Right forelimb (tissue), 1 donor: ENCODE measurements around the gene TEKT5.
"Not testable (repeated sequence)": the region's sequence is repeated elsewhere in the genome, so short reads cannot be mapped to it uniquely, and the experiment has no call there.

Source experiments
- DNase-seq: peaks from one replicate; pipeline ENCODE4 v3.0.0-alpha.2; 2018

Gene TEKT5

DNA sequence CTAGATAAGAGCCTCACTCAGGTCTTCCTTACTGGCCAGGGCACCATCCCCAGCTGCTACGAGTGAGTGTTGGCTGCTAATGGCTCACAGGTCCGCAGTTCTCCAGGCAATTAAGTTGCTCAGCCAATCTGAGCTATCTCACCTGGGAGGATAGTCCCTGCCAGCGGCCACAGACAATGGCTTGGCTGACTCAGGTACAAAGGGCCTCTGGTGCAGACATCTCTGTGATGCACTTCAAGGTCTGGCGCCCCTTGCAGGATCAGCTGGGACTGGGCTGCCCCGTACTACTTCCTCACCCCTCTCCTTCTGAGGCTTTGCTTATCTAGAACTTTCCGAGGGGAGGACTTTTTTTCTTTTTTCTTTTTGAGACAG, 65.2 kb downstream of the TEKT5 start:
- no peak for DNase-seq

DNA sequence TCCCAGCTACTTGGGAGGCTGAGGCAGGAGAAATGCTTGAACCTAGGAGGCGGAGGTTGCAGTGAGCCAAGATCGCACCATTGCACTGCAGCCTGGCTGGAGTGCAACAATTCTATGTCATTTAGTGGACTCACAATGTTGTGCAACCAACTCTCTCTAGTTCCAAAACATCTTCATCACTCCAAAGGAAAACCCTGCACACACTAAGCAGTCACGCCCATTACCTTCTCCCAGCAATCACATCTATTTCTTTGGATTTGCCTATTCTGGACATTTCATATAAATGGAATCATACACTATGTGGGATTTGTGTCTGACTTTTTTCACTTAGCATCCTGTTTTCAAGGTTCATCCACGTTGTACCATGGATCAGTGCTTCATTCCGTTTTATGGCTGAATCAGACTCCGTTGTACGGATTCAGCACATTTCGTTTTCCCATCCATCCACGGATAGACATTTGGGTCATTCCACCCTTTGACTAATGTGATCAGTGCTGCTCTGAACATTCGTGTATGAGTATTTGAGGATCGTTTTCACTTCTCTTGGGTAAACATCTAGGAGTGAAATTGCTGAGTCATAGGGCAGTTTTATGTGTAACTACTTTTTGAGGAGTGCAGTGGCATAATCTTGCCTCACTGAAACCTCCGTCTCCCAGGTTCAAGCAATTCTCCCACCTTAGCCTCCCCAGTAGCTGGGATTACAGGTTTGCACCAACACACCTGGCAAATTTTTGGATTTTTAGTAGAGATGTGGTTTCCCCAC, 69.0 kb downstream of the TEKT5 start:
- no peak for DNase-seq

DNA sequence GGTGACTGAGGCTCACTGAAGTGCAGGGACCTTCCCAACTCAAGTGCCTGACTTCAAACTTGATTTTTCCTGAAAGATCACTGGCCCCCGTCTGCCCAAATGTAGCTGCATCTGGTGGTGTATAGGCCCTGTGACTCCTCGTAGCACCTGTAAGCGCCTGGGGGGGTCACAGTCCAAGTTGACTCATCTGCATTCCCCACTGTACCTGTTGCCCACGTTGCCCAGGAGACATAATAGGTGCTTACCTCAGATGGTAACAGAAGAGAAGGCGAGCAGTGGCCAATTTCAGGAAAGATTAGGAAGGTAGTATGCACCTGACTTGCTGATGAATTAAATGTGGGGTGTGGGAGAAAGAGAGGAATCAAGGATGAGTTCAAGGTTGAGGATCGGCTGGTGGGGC, 70.2 kb downstream of the TEKT5 start:
- DNase-seq = no peak

DNA sequence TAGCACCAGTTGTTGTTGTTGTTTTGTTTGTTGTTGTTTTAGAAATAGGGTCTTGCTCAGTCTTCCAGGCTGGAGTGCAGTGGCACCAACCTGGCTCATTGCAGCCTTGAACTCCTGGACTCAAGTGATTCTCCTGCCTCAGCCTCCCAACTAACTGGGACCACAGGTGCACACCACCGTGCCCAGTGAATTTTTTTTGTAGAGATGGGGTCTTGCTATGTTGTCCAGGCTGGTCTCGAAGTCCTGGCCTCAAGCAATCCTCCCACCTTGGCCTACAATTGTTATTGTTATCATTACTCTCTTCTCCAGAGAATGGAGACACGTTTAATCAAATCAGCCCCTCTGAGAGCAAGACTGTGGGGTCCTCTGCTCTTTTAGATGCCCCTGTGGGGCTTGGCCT, 71.7 kb downstream of the TEKT5 start:
- no peak for DNase-seq

DNA sequence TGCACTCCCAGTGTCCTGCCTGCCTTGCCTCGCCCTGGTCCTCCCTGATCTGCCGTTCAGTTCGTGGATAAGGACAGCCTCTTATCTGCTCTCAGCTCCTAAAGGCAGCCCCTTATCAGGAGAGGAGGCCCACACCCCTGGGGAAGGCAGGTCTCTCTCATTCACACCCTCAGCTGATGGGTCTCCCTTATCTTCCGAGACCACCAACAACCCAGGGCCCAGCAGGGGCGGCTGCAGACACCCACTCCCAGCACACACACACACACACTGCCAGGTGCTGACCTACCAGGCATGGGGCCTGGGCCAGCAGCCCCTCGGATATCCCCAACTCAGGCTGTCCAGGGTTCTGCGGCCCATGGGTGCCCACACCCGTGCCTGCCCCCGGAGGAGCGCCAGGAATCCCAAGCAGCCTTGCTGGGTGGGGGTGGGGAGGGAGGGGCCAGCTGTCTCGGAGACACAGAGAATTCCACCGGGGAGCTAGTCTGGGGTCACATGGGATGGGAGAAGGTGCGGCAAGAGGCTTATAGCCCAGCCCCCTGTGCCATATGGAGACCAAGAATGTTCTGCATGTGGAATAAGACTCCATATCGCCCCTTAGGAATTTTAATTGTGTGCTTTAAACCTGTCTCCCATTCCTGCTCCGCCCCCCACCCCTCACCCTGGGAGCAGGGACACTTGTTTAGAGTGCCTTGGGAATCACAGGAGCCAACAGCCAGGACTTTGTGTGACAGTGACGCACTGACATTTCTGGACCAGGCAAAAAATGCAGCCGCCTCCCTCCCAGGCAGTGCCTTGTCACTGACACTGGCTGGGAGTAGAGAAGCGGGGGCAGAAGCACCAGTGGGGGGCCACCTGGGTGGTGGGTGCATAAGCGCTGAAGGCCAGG, 72.5 kb downstream of the TEKT5 start:
- DNase-seq = no peak

DNA sequence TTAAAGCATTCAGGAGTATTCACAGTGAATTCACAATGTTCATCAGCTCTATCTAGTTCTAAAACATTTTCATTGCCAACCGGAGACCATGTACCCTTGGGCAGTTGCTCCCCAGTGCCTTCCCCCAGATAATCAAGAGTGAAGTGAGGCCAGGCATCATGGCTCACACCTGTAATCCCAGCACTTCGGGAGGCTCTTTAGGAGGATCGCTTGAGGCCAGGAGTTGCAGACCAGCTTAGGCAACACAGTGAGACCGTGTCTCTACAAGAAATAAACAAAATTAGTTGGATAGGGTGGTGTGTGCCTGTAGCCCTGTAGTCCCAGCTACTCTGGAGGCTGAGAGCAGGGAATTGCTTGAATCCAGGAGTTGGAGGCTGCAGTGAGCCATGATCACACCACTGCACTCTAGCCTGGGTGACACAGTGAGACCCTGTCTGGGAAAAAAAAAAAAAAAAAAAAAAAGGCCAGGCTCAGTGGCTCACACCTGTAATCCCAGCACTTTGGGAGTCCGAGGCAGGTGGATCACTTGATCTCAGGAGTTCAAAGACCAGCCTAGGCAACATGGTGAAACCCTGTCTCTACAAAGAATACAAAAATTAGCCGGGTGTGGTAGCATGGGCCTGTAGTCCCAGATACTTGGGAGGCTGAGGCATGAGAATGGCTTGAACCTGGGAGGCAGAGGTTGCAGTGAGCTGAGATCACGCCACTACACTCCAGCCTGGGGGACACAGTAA, 73.3 kb downstream of the TEKT5 start:
- DNase-seq = not testable (repeated sequence)

DNA sequence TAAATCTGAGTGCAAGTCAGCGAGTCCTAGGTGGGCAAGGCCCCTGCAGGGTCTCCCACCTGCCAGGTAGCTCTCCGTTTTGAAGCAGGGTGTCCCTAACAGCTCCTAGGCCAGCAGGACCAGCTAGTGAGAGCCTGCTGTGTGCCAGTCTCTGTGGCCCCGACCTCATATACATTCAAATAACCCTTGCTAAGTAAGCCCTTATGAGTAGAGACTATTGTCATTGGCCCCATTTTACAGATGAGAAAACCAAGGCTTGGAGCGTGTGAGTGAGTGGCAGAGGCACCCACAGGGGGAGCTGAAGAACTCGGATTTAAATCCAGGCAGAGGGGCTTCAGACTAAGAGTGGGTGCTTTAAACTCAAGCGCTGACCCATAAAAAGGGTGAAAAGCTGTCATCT, 74.6 kb downstream of the TEKT5 start:
- no peak for DNase-seq

DNA sequence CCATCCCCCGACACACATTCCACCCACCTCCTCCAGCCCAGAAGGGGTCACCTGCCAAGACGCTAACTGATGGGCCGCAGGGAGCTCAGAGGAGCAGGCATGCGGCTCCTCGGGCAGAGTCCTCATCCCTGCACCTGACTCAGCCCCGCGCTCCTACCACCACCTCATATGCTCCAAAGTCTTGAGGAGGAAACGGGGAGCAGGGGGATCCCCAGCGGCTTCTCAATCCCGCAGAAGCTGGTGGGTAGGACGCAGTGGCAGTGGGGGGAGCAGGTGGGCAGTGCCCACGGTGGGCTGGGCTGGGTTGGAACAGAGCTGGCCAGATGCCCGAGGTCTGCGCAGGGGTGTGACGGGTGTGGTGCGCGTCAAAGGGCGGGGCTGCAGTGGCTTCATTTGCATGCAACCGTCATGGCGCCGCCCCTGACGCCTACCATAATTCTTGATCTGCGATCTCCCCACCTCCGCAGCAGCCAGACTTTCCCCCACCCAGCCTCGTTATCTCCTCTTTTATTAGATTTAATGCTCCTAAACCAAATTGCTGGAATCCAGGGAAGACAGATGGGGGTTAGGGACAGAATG, 75.4 kb downstream of the TEKT5 start:
- no peak for DNase-seq

DNA sequence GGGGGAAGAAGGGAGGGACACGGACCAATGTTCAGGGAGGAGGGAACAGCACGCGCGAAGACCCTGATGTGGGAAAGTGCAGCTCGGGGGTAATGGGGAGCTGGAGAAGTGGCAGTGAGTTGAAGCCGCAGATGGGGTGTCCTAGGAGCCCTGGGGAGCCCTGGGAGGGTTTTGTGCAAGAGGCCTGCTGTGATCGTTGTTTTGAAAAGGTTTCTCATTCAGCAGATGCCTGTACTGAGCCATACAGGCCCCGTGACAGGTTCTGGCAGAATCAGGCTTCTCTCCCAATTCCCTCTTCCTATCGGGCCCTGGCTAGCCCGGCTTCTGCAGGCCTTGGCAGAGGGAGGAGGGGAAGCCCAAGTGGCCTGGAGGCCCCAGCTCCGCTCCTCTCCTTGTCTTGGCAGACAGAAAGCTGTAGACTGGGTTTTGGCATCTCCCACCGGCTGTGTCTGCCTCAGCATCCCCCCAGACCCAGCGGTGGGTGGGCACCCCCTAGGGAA, 76.0 kb downstream of the TEKT5 start:
- no peak for DNase-seq

DNA sequence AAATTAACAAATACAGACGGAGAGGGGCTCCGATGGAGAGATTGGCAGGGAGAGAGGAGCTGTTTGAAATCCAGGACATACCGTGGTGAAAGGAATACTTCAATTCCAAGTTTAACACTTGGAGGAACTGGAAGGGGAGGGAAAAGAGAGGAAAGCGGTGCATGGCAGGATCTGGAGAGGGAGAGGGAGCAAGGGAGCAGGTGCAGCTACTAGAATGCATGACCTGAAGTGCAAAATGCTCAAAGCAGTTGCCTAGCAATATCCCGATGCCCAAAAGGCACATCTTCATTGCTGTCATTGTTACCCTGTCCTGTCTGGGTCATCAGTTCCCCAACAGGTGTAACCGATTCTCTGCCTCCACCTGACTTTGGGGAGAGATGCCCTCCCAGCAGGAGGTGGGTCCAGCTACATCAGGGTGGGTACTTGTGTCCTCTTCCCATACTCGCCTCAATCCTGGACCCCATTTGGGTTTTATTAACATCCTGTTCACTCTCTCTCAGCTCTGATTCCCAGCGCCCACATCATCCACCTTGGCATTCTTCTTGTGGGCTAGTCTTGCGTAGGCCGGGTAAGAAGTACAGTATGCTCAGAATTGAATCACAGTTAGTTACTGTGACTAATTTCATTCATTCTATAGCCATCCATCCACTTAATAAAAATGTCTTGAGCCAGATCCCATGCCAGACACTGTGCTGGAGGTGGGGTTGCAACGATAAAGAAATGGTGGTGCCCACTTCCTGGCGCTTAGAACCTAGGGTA, 76.9 kb downstream of the TEKT5 start:
- DNase-seq = no peak

DNA sequence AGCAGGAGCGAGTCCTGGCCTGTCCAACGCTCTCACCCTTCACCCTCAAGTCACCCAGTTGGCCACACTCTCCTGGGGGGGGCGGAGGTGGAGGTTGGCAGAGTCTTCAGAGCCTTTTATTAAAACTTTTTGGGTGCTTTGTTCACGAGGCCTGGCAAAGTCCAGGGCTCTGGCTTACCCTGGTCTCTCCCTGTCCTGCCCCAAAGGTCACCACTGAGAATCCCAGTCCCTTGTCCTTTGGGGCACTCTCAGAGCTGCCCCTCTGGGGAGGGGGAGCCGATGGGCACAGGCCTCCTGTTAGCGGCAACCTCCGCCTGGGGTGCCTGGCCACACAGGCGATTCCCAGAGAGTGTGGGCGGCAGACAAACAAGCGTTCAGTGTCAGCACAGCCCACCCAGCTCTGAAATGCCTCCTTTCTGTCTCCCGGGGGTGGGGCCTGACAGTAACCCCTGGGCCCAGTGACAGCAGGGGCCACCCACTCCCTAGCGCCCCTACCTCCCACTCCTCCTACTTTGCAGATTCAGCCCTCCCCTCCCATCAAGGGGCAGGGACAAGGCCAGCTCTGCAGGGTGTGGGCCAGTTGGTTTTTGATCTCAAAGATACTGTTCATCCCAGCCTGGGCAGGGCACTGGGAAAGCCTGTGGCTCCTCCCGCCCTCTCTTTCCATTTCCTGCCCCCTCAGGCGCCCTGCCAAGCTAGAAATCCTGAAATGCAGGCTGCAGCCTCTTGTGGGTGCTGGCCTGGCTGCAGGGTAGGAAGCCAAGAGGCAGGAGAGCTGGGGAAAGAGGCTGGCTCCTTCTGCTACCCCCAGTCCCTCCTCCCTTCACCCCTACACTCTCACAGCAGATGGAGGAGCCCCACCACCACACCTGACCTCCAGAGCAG, 77.7 kb downstream of the TEKT5 start:
- DNase-seq = peak; percentile 77

DNA sequence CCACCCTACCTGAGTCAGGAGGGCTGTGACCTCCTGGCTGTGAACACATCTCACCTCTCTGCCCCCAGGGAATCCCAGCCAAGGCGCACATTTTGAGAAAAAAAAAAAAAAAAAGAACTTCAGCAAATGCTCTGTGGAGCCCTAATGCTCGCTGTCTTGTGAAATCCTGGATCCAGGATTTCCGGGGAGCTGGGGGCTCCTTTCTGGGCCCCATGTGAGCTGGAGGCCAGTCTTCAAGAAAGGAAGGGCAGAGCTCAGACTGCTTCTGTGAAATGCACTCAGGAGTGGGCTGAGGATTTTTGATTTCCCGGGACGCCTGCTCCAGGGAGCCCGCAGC, 78.3 kb downstream of the TEKT5 start:
- no peak for DNase-seq

DNA sequence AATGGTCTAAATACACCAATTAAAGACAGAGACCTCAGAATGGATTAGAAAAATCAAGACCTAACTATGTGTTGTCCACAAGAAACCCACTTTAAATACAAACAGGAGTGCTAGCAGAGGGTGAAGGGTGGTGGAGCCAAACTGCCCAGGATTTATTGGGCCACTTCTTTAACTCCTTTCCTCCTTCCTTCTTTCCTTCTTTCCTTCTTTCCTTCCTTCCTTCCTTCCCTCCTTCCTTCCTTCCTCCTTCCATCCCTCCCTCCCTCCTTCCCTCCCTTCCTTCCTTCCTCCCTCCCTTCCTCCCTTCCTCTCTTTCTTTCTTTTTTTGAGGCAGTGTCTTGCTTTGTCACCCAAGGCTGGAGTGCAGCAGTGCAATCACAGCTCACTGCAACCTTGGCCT, 80.0 kb downstream of the TEKT5 start:
- DNase-seq = no peak

DNA sequence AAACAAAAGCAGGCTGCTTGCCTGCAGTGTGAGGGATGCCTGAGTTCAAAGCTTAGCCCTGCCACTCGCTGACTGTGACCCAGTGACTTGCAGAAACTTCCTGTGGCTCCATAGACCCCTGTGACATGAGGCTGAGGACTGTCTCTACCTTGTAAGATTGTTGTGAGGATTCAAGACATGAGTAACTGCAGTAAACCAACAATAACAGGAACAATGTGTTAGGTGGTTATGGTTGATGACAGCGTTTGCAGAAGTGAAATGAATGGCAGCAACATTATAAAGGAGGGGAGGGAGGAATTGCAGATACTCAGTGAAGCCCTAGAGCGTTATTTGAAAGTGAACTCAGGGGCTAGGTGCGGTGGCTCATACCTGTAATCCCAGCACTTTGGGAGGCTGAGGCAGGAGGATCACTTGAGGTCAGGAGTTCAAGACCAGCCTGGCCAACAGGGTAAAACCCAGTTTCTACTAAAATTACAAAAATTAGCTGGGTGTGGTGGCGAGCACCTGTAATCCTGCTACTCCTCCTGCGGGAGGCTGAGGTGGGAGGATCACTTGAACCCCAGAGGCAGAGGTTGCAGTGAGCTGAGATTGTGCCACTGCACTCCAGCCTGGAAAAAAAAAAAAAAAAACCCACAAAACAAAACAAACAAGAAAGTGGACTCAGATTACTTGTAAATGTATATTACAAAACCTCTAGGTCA, 80.8 kb downstream of the TEKT5 start:
- no peak for DNase-seq

DNA sequence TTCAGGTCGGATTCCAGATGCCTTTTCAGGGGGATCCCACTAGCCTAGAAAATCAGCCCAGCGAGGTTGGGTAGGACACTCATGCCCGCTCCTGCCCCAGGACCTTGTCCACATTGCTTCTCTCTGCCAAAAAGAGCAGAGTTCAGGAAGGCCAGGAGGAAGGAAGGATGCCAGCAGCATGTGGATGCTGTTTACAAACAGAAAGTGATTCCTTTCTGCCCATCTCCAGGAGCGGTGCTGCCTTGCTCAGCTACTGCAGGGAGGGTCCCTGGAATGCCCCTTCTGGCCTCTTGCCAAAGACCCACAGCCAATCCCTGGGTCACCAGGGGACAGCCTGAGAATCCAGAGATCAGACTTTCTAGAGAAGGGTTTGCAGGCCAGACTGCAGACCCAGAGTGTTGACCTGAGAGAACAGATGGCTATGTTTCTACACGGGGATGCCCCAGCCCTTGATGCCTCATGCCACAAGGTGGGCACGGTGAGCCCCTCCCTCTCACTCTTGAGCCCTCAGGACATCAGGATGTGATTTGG, 82.0 kb downstream of the TEKT5 start:
- DNase-seq = no peak

DNA sequence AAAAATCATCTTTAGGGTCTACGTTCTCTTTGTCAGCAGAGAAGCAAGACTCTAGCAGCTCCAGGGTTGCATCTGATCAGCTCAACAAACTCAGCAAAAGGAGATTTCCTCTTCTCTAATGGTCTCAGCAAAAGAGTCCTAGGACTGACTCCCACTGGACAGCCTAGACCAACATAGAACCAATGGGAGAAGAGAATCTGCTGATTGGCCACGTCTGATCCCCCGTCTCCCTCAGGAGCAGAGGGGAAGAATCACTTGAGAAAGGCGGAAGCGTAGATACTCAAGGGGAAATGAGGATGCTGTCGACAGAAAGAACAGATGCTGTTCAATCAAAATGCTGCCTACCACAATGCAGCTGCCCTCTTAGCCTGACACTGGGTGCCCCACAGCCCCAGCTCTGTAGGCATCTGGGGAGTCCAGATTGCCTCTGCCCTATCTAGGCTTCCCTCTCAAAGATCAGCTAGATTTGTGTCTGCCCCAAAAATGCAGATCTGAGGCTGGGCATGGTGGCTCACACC, 82.8 kb downstream of the TEKT5 start:
- no peak for DNase-seq

DNA sequence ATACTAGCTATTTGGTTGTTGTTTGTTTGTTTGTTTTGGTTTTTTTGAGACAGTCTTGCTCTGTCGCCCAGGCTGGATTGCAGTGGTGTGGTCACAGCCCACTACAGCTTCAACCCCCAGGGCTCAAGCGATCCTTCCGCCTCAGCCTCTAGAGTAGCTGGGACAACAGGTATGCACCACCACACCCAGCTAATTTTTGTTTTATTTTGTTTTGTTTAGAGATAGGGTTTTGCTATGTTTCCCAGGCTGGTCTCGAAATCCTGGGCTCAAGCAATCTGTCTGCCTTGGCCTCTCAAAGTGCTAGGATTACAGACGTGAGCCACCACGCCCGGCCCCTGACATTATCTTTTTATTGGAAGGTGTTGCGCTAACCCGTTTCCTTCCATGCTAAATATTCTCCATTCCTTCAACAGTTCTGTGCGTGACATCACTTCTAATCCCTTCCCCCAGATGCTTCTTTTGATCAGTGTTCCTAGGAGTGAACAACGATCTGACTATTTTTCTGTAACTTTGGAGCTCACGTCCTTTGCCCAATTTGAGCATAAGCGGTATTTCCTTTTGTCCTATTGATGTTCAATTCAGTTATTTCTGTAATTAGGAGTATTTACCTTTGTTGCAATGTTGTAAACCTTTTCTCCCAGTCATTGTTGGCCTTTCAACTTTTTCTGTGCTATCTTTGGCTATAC, 84.1 kb downstream of the TEKT5 start:
- no peak for DNase-seq

DNA sequence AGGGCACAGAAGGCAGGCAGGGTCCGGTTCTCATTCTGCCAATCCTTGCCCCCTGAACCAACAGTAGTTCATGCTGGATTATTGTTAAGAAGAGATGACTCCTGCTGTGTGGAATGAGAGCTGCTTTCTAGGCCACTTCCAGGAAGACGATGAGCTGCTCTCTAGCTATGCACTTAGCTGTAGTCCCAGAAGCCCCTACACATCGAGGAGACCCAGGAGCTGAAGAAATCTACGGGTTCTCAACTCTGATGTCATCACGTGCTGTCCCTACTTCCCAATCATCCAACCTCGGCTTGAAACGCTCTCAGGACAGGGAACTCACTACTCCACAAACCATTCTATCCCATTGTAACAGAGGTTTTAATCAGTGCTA, 85.3 kb downstream of the TEKT5 start:
- no peak for DNase-seq

DNA sequence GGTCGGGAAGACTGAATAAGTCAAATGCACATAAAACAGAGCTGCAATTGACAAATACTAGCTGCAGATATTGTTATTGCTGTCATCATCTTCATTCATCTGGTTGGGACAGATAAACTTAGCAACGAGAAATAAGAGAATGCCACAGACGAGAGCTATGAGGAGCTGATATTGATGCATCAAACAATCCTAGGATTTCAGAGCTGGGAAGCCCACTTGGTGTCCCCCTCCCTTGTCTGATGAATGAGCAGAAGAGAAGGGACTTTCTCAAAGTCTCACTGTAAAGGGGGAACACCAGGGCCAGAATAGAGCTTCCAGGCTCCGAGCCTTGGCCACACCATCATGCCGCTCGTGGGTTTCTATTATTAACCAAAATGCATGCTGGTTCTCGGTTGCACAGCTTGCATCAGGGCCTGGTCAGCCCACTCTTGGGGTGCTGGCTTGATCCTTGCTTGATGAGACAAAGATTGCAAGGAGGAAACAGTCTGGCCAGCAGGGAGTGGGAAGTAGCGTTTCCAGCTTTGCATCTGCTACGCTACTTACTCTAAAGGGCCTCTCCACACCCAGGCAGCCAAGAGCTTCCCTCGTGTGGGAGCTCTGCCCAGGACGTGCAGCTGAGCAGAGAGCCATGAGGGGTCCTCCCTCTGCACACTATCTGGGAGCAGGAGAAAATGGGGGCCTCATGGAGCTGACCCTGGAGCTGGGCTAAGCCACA, 85.9 kb downstream of the TEKT5 start:
- peak; percentile 83 for DNase-seq
